ENCODE data around the gene CCDC14.

GRCh38 chr3:123939706-123940105 is 21.3 kb downstream of the CCDC14 start:
- no peak for TF ChIP-seq CTCF (conservative IDR thresholded peaks at IDR 0.05)
- TF ChIP-seq EZH2 (IDR thresholded peaks at IDR 0.05; ENCODE audit: low read depth) = no peak

Data from PC-9 (cell line).